ENCODE results near the gene SP6.

Gene SP6

GRCh38 chr17:47823519-47823918 lies 27.4 kb downstream of the SP6 start:
- DNase-seq = no peak
- TF ChIP-seq GATA1 (IDR thresholded peaks at IDR 0.05; ENCODE audit: low read depth, low read length) = no peak
- TF ChIP-seq POLR2A (IDR thresholded peaks at IDR 0.05; ENCODE audit: low read length) = no peak

DNA sequence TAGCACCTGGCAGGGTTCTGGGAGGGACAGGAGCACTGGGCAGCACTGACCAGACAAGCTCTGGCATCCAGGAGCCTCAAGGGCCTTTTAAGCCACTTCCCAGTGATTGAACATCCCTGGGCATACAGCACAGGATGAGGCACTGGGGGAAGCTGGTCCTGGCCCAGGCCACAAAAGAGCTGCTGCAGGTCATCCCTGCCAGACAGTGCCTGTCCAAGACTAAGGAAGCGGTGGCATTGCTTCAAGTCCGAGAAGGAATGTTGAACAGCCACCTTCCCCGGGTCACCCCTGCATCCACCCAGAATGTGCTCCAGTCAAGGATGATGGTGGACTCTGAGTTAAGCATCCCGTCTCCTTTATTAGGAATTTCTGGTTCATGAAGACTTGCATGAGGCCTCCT lies 28.2 kb downstream of the SP6 start:
- DNase-seq = no peak
- TF ChIP-seq GATA1 (IDR thresholded peaks at IDR 0.05; ENCODE audit: low read depth, low read length) = no peak
- no peak for TF ChIP-seq POLR2A (IDR thresholded peaks at IDR 0.05; ENCODE audit: low read length)

- peak; percentile 76 to 78 for DNase-seq
- TF ChIP-seq POLR2A (IDR thresholded peaks at IDR 0.05; ENCODE audit: low read length) (peak; percentile 63), GATA1 (IDR thresholded peaks at IDR 0.05; ENCODE audit: low read depth, low read length) (no peak)
Observed at GRCh38 chr17:47821424-47822391, 29.3 kb downstream of the SP6 start, which contains the start of gene OSBPL7. TSS of gene OSBPL7 (minus strand) at chr17:47821794. CDS start at chr17:47820278, 1,516 bp downstream.

GRCh38 chr17:47821031-47821423 lies 29.9 kb downstream of the SP6 start:
- TF ChIP-seq POLR2A (IDR thresholded peaks at IDR 0.05; ENCODE audit: low read length) = no peak
- TF ChIP-seq GATA1 (IDR thresholded peaks at IDR 0.05; ENCODE audit: low read depth, low read length) = no peak

DNA sequence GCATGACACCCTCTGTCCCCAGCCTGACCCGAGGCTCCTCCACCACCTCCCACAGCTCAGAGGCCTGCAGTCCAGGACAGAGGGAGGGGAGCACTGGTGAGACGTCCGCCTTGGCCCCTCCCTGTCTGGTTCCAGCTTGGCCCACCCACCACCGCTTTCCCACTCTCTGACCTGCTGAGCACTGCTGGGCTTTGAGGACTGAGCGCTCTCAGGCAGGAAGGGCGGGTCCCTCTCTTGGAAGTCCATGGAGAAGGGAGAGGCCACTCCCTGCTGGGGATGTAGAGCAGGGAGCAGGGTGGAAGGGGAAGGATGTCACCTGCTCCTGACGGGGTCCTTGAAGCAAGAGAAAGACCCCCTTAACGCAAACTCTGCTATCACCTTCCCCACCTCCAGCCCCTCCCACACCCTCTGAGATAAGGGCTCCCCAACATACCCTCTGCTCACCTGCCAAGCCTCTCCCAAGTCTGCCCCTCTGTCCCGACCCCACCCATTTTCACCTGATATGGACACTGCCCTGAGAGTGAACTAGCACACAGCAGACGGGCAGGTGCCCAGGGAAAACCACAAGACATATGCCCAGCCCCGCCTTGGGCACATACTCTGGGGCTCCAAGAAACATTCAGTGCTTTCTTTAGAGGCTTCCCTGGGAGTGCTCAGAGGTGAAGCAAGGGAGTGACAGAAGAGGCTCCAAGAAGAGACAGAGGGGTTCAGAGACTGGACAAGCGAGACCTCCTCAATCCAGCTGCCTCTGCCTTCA lies 30.8 kb downstream of the SP6 start:
- no peak for DNase-seq
- no peak for TF ChIP-seq POLR2A (IDR thresholded peaks at IDR 0.05; ENCODE audit: low read length)
- TF ChIP-seq GATA1 (IDR thresholded peaks at IDR 0.05; ENCODE audit: low read depth, low read length) = no peak

More at GRCh38 chr17:47821031-47821423, 29.9 kb downstream of the SP6 start:
- DNase-seq = no peak

- TF ChIP-seq GATA1 (IDR thresholded peaks at IDR 0.05; ENCODE audit: low read depth, low read length) = no peak
- no peak for TF ChIP-seq POLR2A (IDR thresholded peaks at IDR 0.05; ENCODE audit: low read length)
- DNase-seq = no peak
Observed at GRCh38 chr17:47819475-47819874, 31.5 kb downstream of the SP6 start.

DNA sequence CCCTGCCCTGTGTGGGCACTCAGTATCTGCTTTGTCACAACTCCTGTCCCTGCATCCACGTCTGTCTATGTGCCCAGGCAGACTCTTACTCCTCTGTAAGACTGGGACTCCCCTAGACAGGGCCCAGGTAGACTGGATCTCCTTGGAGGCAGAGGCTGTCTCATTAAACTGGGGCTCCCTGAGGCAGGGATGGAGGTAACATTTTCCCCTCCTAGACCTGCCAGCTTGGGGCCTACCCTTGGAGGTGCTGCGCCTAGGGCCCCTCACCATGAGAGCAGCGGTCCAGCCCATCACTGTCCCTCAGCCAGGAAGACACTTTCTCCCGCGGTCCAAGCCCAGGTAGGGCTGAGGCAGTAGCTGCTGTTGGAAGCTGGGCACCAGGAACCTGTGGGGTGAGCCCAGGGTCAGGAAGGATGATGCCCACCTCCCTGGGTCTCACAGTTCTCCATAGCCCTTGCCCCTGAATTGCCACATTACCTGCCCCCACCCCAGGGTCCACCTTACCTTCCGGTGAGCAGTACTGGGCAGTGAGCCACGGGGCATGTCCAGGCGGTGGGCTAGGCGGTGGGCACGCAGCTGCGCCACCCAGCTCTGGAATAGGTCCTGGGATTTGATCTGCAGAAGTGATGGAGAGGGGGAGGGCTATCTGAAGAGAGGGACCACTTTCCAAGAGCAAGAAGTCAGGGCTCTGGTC lies 32.8 kb downstream of the SP6 start:
- no peak for DNase-seq
- TF ChIP-seq POLR2A (IDR thresholded peaks at IDR 0.05; ENCODE audit: low read length) (no peak), GATA1 (IDR thresholded peaks at IDR 0.05; ENCODE audit: low read depth, low read length) (no peak)

DNA sequence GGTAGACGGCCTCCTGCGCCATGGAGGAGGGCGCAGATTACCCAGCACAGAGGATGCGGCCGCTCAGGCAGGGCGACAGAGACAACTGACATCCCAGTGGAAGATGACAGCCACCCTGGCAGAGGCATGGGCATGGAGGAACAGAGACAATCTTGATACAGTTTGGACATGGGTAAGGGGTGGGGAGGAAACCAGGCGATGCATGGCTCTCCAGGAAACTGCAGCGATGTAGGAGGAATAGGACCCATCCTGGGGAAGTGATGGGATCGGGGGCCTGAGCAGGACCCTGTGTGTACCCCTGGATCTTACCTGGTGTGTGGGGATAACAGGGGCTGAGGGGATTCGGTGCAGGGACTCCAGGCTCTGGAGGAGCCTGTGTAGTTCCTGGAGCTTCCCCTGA lies 34.0 kb downstream of the SP6 start:
- DNase-seq = no peak
- TF ChIP-seq POLR2A (IDR thresholded peaks at IDR 0.05; ENCODE audit: low read length) (no peak), GATA1 (IDR thresholded peaks at IDR 0.05; ENCODE audit: low read depth, low read length) (no peak)

DNA sequence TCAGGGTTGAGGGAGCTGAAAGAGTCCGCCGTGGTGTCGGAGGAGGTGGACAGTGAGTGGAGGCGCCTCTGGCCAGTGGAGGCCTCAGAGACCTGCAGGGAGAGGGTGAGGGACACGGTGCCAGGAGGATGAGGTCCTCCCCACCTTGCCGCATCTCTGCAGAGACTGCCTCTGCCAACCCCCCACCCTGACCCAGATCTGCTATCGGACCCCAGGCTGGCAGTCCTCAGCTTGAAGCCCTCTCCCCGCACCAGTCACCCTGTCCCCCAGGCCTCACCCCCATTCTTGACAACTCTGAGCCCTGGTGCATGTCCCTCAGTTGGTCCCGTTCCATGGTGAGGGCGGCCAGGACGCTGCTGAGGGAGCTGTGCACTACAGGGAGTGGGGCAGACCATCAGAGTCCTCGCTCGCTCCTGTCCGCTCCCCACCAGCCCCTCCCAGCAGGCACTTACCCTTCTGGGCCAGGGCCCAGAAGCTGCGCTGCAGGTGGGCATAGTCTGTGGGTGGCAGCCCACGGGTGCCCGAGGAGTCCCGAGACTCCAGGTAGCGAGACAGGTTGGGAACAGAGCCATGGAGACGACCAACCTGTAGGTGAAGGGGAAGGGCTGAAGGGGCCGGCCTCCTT lies 34.7 kb downstream of the SP6 start:
- TF ChIP-seq GATA1 (IDR thresholded peaks at IDR 0.05; ENCODE audit: low read depth, low read length) = no peak
- no peak for TF ChIP-seq POLR2A (IDR thresholded peaks at IDR 0.05; ENCODE audit: low read length)
- DNase-seq = no peak

DNA sequence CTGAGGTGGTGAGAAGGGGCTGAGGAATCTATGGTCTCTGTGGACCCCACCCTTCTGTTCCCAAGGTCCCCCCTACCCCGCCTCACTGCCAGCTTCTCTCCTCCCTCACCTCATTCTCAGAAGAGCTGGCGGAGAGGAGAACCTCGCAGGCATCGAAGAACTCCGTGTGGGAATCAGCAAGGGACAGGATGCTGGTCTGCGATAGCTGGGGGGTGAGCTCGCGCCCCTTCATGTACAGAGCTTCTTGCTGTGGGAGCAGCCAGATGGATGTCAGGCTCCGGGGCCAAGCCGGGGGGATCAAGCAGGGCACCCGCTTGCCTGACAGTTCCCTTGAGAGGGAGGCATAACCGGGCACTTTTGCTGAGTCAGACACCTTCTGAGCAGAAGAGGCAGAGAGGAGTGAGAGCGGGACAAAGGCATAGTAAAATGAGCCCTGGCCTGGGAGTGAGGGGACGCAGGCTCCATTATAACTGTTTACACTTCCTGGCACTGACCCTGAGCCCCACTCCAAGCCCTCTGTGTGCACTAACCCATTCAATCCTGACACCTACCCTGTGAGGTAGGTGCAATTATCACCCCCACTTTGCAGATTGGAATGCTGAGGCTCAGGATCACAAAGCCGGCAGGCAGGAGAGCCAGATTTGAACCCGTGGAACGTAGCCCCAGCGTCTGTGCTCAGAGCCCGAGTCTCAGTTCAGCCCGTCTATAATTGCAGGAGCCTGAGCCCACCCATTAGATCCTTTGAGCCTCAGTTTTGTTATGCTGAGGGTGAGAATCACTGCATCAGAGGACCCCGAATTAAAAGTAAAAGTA lies 35.7 kb downstream of the SP6 start:
- DNase-seq = no peak
- no peak for TF ChIP-seq POLR2A (IDR thresholded peaks at IDR 0.05; ENCODE audit: low read length)
- no peak for TF ChIP-seq GATA1 (IDR thresholded peaks at IDR 0.05; ENCODE audit: low read depth, low read length)

GRCh38 chr17:47813512-47814031 lies 37.4 kb downstream of the SP6 start:
- no peak for TF ChIP-seq POLR2A (IDR thresholded peaks at IDR 0.05; ENCODE audit: low read length)
- TF ChIP-seq GATA1 (IDR thresholded peaks at IDR 0.05; ENCODE audit: low read depth, low read length) = no peak
- DNase-seq = no peak

DNA sequence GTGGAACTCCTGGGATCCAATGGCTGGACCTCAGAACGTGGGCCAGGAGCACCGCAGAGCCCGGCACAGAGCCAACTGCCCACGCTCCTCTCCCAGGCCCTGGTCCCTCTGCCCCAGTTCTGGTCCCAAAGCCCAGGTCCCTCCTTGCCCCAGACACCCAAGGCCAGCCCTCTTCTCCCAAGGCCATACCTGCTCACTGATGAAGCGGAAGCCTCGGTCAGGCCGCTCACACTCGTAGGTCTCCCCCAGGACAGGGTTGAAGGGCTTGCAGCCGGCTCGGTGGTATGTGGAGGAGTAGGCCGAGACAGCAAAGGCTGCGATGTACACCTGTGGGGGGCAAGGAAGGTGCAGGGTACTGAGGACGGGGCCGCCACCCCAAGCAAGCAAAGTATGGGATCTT lies 37.9 kb downstream of the SP6 start:
- TF ChIP-seq POLR2A (IDR thresholded peaks at IDR 0.05; ENCODE audit: low read length) = no peak
- TF ChIP-seq GATA1 (IDR thresholded peaks at IDR 0.05; ENCODE audit: low read depth, low read length) = no peak
- no peak for DNase-seq

Data from erythroblast (primary cell).